ENCODE results near the gene ITGB7. TPM values are rescaled to one million over a fixed set of nuclear protein-coding genes. Genes with fewer than 3 reads are reported as not detected.

The ITGB7 gene
- total and polyA plus RNA-seq, 9 of the 15 experiments (the other 6 are each of a cell fraction or from before 2014, with no cell fraction given), result 0.06 to 2.0 (median 0.67) TPM

DNA sequence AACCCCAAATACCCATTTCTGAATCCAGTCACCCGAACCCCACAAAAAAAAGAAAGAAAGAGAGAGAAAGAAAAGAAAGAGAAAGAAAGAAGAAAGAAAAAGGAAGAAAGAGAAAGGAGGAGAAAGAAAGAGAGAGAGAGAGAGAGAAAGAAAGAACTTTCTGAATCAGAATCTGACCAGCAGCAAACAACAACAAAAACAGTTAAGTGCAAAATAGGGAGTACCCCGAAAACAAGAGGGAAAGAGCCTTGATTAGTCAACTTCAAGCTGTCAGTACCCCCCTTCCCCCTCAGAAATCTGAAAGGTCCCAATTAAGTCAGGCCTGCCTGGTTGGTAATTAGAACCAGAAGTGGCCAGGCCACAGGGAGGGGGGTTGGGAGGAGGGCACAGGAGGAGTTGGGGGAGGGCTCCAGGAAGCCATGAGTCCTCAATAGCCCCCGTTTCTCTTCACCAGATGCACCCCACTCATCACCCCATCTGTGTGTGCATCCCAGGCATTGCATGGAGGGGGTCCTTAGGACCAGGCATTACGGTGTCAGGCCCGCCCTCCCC lies 15.2 kb upstream of the ITGB7 start (continued):
- TF ChIP-seq, protein P1, sequence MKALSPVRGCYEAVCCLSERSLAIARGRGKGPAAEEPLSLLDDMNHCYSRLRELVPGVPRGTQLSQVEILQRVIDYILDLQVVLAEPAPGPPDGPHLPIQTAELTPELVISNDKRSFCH (CRISPR knock-in tag; IDR thresholded peaks at IDR 0.05), result no peak
- TF ChIP-seq, protein P1 (tag; IDR thresholded peaks at IDR 0.05), result no peak
- TF ChIP-seq, protein P2, sequence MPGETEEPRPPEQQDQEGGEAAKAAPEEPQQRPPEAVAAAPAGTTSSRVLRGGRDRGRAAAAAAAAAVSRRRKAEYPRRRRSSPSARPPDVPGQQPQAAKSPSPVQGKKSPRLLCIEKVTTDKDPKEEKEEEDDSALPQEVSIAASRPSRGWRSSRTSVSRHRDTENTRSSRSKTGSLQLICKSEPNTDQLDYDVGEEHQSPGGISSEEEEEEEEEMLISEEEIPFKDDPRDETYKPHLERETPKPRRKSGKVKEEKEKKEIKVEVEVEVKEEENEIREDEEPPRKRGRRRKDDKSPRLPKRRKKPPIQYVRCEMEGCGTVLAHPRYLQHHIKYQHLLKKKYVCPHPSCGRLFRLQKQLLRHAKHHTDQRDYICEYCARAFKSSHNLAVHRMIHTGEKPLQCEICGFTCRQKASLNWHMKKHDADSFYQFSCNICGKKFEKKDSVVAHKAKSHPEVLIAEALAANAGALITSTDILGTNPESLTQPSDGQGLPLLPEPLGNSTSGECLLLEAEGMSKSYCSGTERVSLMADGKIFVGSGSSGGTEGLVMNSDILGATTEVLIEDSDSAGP (CRISPR knock-in tag; IDR thresholded peaks at IDR 0.05), result no peak
- no peak for TF ChIP-seq ZNF780A (CRISPR knock-in tag; IDR thresholded peaks at IDR 0.05)
- TF ChIP-seq STAT5B (CRISPR knock-in tag; IDR thresholded peaks at IDR 0.05), result no peak
- TF ChIP-seq ARID1B (IDR thresholded peaks at IDR 0.05), result peak; percentile 39; the same call in 1 of the 2 replicates
- TF ChIP-seq ZNF668 (CRISPR knock-in tag; IDR thresholded peaks at IDR 0.05), result no peak
- TF ChIP-seq, protein P3, sequence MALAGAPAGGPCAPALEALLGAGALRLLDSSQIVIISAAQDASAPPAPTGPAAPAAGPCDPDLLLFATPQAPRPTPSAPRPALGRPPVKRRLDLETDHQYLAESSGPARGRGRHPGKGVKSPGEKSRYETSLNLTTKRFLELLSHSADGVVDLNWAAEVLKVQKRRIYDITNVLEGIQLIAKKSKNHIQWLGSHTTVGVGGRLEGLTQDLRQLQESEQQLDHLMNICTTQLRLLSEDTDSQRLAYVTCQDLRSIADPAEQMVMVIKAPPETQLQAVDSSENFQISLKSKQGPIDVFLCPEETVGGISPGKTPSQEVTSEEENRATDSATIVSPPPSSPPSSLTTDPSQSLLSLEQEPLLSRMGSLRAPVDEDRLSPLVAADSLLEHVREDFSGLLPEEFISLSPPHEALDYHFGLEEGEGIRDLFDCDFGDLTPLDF (CRISPR knock-in tag; IDR thresholded peaks at IDR 0.05), result no peak
- TF ChIP-seq ZBTB7A (IDR thresholded peaks at IDR 0.05; ENCODE audit: borderline replicate concordance, control insufficient read depth, low read depth, low read length), result peak; percentile 26; the same call in 1 of the 2 replicates
- peak; percentile 47; the same call in 1 of the 2 replicates for TF ChIP-seq MTA1 (IDR thresholded peaks at IDR 0.05; ENCODE audit: borderline replicate concordance)
- no peak for TF ChIP-seq ZNF263 (CRISPR knock-in tag; IDR thresholded peaks at IDR 0.05; ENCODE audit: borderline replicate concordance)
- TF ChIP-seq FUS (optimal IDR thresholded peaks at IDR 0.05; ENCODE audit: low read depth, low read length), result no peak
- TF ChIP-seq, protein P4, sequence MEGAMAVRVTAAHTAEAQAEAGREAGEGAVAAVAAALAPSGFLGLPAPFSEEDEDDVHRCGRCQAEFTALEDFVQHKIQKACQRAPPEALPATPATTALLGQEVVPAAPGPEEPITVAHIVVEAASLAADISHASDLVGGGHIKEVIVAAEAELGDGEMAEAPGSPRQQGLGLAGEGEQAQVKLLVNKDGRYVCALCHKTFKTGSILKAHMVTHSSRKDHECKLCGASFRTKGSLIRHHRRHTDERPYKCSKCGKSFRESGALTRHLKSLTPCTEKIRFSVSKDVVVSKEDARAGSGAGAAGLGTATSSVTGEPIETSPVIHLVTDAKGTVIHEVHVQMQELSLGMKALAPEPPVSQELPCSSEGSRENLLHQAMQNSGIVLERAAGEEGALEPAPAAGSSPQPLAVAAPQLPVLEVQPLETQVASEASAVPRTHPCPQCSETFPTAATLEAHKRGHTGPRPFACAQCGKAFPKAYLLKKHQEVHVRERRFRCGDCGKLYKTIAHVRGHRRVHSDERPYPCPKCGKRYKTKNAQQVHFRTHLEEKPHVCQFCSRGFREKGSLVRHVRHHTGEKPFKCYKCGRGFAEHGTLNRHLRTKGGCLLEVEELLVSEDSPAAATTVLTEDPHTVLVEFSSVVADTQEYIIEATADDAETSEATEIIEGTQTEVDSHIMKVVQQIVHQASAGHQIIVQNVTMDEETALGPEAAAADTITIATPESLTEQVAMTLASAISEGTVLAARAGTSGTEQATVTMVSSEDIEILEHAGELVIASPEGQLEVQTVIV (CRISPR knock-in tag; IDR thresholded peaks at IDR 0.05; ENCODE audit: borderline replicate concordance), result no peak
- TF ChIP-seq MYC (IDR thresholded peaks at IDR 0.05; ENCODE audit: low read depth, low read length), result no peak
- TF ChIP-seq MYC (CRISPR knock-in tag; IDR thresholded peaks at IDR 0.05; ENCODE audit: borderline replicate concordance, low read depth), result no peak
- TF ChIP-seq NFRKB (IDR thresholded peaks at IDR 0.05; ENCODE audit: low read depth), result peak; percentile 64; the same call in 1 of the 2 replicates
- no peak for TF ChIP-seq ATF7 (IDR thresholded peaks at IDR 0.05)
- TF ChIP-seq ZNF324 (CRISPR knock-in tag; IDR thresholded peaks at IDR 0.05), result no peak
- no peak for TF ChIP-seq ZNF165 (CRISPR knock-in tag; IDR thresholded peaks at IDR 0.05; ENCODE audit: borderline replicate concordance)
- TF ChIP-seq CBX2 (IDR thresholded peaks at IDR 0.05; ENCODE audit: insufficient read depth, low read length, poor library complexity, severe bottlenecking), result no peak
- TF ChIP-seq SMARCE1 (IDR thresholded peaks at IDR 0.05), result peak; percentile 47; the same call in 1 of the 2 replicates
- TF ChIP-seq PHB (CRISPR knock-in tag; IDR thresholded peaks at IDR 0.05), result no peak
- TF ChIP-seq HLTF (IDR thresholded peaks at IDR 0.05), result peak; percentile 51; the same call in 1 of the 2 replicates
- no peak for TF ChIP-seq SMAD1 (IDR thresholded peaks at IDR 0.05; ENCODE audit: low read depth, low read length, partially characterized antibody)
